Ectodermal cell (in vitro differentiated cells): Measurements from ENCODE around the gene DNM1.

Source experiments
- H3K27ac ChIP-seq: 2 replicates; pipeline ENCODE4 v1.7.0; 2013; ENCODE audit warnings: mild to moderate bottlenecking, low read depth, low read length; ENCODE audit not compliant: insufficient read depth, poor library complexity, severe bottlenecking
- H3K27me3 ChIP-seq: 2 replicates; pipeline ENCODE4 v1.7.0; 2013; ENCODE audit warnings: mild to moderate bottlenecking, low read length; ENCODE audit not compliant: insufficient read depth, control insufficient read depth, poor library complexity, severe bottlenecking
- H3K36me3 ChIP-seq: one replicate; pipeline ENCODE4 v1.7.0; 2013; ENCODE audit warnings: low read length; ENCODE audit not compliant: control insufficient read depth, insufficient read depth
- H3K4me1 ChIP-seq: one replicate; pipeline ENCODE4 v1.7.0; 2013; ENCODE audit warnings: low read length; ENCODE audit not compliant: control insufficient read depth, insufficient read depth
- H3K4me3 ChIP-seq: 2 replicates; pipeline ENCODE4 v1.7.0; 2013; ENCODE audit warnings: low read depth, low read length, control low read depth; ENCODE audit not compliant: insufficient read depth
- H3K9me3 ChIP-seq: 2 replicates; pipeline ENCODE4 v1.7.0; 2013; ENCODE audit warnings: mild to moderate bottlenecking, low read length, moderate library complexity; ENCODE audit not compliant: control insufficient read depth
- WGBS, 2 experiments: methylation state at CpG; one replicate each; pipeline ENCODE4 v1.1.7; 2013; ENCODE audit warnings: missing lambda C conversion rate in 2 of 2; 5-methylcytosine and 5-hydroxymethylcytosine counted together

Gene DNM1

GRCh38 chr9:128205296-128205944, 2.2 kb downstream of the DNM1 start:
- Histone ChIP-seq H3K27me3 (no peaks in the 10 kb centered on the region), H3K4me1 (peaks cover 5% of the 10 kb centered on the region), H3K27ac (no peak overlapping the region), H3K4me3 (no peak overlapping the region), H3K9me3 (no peaks in the 10 kb centered on the region), H3K36me3 (no peaks in the 10 kb centered on the region)
- WGBS, 2 experiments: 85 to 89% methylated on average over 16 of the region's 16 CpGs

- 85 to 88% methylated on average over 3 of the region's 3 CpGs for WGBS, 2 experiments
- no peaks in the 10 kb centered on the region for H3K27me3 ChIP-seq
- H3K27ac ChIP-seq: no peak overlapping the region
- H3K4me3 ChIP-seq: no peak overlapping the region
- H3K36me3 ChIP-seq: no peaks in the 10 kb centered on the region
- peaks cover 5% of the 10 kb centered on the region for H3K4me1 ChIP-seq
- H3K9me3 ChIP-seq: no peaks in the 10 kb centered on the region
These were observed 3.3 kb downstream of the DNM1 start for GRCh38 chr9:128206484-128206883.

- peaks cover 5% of the 10 kb centered on the region for H3K4me1 ChIP-seq
- no peaks in the 10 kb centered on the region for H3K9me3 ChIP-seq
- H3K36me3 ChIP-seq: no peaks in the 10 kb centered on the region
- WGBS, 2 experiments: 92 to 96% methylated on average over 14 to 15 of the region's 15 CpGs
- no peak overlapping the region for H3K4me3 ChIP-seq
- no peak overlapping the region for H3K27ac ChIP-seq
- no peaks in the 10 kb centered on the region for H3K27me3 ChIP-seq
These were observed 4.0 kb downstream of the DNM1 start for GRCh38 chr9:128206916-128207910.

GRCh38 chr9:128208386-128208785, 5.2 kb downstream of the DNM1 start:
- WGBS, 2 experiments: 95 to 96% methylated on average over 7 of the region's 7 CpGs
- H3K4me1 ChIP-seq: peaks cover 5% of the 10 kb centered on the region

GRCh38 chr9:128208946-128209669, 5.9 kb downstream of the DNM1 start:
- WGBS, 2 experiments: 85 to 88% methylated on average over 15 of the region's 15 CpGs
- peaks cover 5% of the 10 kb centered on the region for H3K4me1 ChIP-seq
- H3K27ac ChIP-seq: no peak overlapping the region
- no peak overlapping the region for H3K4me3 ChIP-seq
- H3K27me3 ChIP-seq: no peaks in the 10 kb centered on the region
- no peaks in the 10 kb centered on the region for H3K36me3 ChIP-seq
- H3K9me3 ChIP-seq: no peaks in the 10 kb centered on the region

More at GRCh38 chr9:128208386-128208785, 5.2 kb downstream of the DNM1 start:
- Histone ChIP-seq H3K9me3 (no peaks in the 10 kb centered on the region), H3K4me3 (no peak overlapping the region), H3K36me3 (no peaks in the 10 kb centered on the region), H3K27ac (no peak overlapping the region), H3K27me3 (no peaks in the 10 kb centered on the region)

GRCh38 chr9:128211186-128211980, 8.2 kb downstream of the DNM1 start:
- Histone ChIP-seq H3K36me3 (no peaks in the 10 kb centered on the region), H3K27ac (no peak overlapping the region), H3K9me3 (no peaks in the 10 kb centered on the region), H3K4me3 (no peak overlapping the region), H3K27me3 (no peaks in the 10 kb centered on the region), H3K4me1 (no peaks in the 10 kb centered on the region)
- WGBS, 2 experiments: 89 to 92% methylated on average over 12 of the region's 12 CpGs

- no peak overlapping the region for H3K4me3 ChIP-seq
- whole genome bisulfite sequencing, 2 experiments: 89 to 98% methylated on average over 2 of the region's 2 CpGs
These were observed 8.8 kb downstream of the DNM1 start for GRCh38 chr9:128211981-128212281.

GRCh38 chr9:128213746-128214497, 10.7 kb downstream of the DNM1 start:
- no peak overlapping the region for H3K4me3 ChIP-seq
- no peaks in the 10 kb centered on the region for H3K9me3 ChIP-seq
- no peaks in the 10 kb centered on the region for H3K36me3 ChIP-seq
- no peaks in the 10 kb centered on the region for H3K27me3 ChIP-seq
- WGBS, 2 experiments: 93 to 95% methylated on average over 12 of the region's 12 CpGs
- no peak overlapping the region for H3K27ac ChIP-seq
- H3K4me1 ChIP-seq: peaks cover 9% of the 10 kb centered on the region

More at GRCh38 chr9:128211981-128212281, 8.8 kb downstream of the DNM1 start:
- H3K9me3 ChIP-seq: no peaks in the 10 kb centered on the region
- H3K27me3 ChIP-seq: no peaks in the 10 kb centered on the region
- H3K4me1 ChIP-seq: no peaks in the 10 kb centered on the region
- no peak overlapping the region for H3K27ac ChIP-seq
- H3K36me3 ChIP-seq: no peaks in the 10 kb centered on the region
